PC-9 (cell line): ENCODE measurements around the gene ERC1.

Source experiments
- CTCF ChIP-seq: fragments of 200-600 bp; sonication (generic); conservative IDR thresholded peaks from 2 replicates; pipeline ENCODE4 v1.6.1; 2017; ENCODE audit warnings: mixed run types, antibody characterized with exemption, mild to moderate bottlenecking, moderate library complexity
- EZH2 ChIP-seq: fragments of 200-600 bp; sonication (generic); IDR thresholded peaks from 2 replicates; pipeline ENCODE4 v1.8.0; 2017; ENCODE audit warnings: antibody characterized with exemption, low read depth

GRCh38 chr12:1226951-1227350 is 235.9 kb downstream of the ERC1 start:
- TF ChIP-seq CTCF (no peak), EZH2 (no peak)
